C4-2B (cell line): Measurements from ENCODE around the gene GLI1.

Source experiments
- CTCF ChIP-seq: fragments of 450-650 bp; conservative IDR thresholded peaks from 2 replicates; pipeline ENCODE4 v1.5.1; 2017; ENCODE audit warnings: mild to moderate bottlenecking
- ZFX ChIP-seq: fragments of 450-650 bp; IDR thresholded peaks from 2 replicates; pipeline ENCODE4 v1.6.1; 2017

GRCh38 chr12:57459055-57459749 lies 383 bp upstream of the GLI1 start:
- TF ChIP-seq CTCF (peak; percentile 96), ZFX (no peak)
